Osteoblast (primary cell): ENCODE data around the gene PDE8B. TPM values are rescaled to one million over a fixed set of nuclear protein-coding genes. Genes with fewer than 3 reads are reported as not detected.

Experiments used
- DNase-seq: peaks from one replicate; pipeline ENCODE4 v3.0.0; 2011; ENCODE audit warnings: low spot score, mixed read lengths; ENCODE audit not compliant: insufficient read length; ENCODE audit errors: missing footprints
- H2AFZ ChIP-seq: 2 replicates; pipeline ENCODE4 v1.6.0; 2011; ENCODE audit warnings: mild to moderate bottlenecking, low read length
- H3K27ac ChIP-seq: 2 replicates; pipeline ENCODE4 v1.5.1; 2011; ENCODE audit warnings: mild to moderate bottlenecking, low read depth, low read length, moderate library complexity
- H3K27me3 ChIP-seq: 2 replicates; pipeline ENCODE4 v1.6.0; 2012; ENCODE audit warnings: mild to moderate bottlenecking, control low read depth, inconsistent platforms, low read length, moderate library complexity; ENCODE audit not compliant: insufficient read depth
- H3K36me3 ChIP-seq: 2 replicates; pipeline ENCODE4 v1.5.1; 2011; ENCODE audit warnings: mild to moderate bottlenecking, low read length, control low read depth, moderate library complexity; ENCODE audit not compliant: insufficient read depth
- H3K4me1 ChIP-seq: 2 replicates; pipeline ENCODE4 v1.5.1; 2011; ENCODE audit warnings: mild to moderate bottlenecking, low read length, control low read depth, moderate library complexity; ENCODE audit not compliant: insufficient read depth
- H3K4me2 ChIP-seq: 2 replicates; pipeline ENCODE4 v1.6.0; 2011; ENCODE audit warnings: mild to moderate bottlenecking, low read length; ENCODE audit not compliant: insufficient read depth
- H3K4me3 ChIP-seq: fragments of 200-600 bp; sonication (generic); 3 replicates; pipeline ENCODE4 v1.5.1; 2012; ENCODE audit warnings: mild to moderate bottlenecking, low read length, inconsistent platforms; ENCODE audit not compliant: insufficient read depth
- H3K79me2 ChIP-seq: 2 replicates; pipeline ENCODE4 v1.6.0; 2012; ENCODE audit warnings: mild to moderate bottlenecking, low read length, control low read depth, inconsistent platforms; ENCODE audit not compliant: insufficient read depth
- H3K9me3 ChIP-seq: 2 replicates; pipeline ENCODE4 v1.5.1; 2011; ENCODE audit warnings: low read depth, low read length, control low read depth
- H4K20me1 ChIP-seq: 2 replicates; pipeline ENCODE4 v1.6.0; 2012; ENCODE audit warnings: mild to moderate bottlenecking, low read length, control low read depth; ENCODE audit not compliant: insufficient read depth
- CTCF ChIP-seq: IDR thresholded peaks from 2 replicates; pipeline ENCODE4 v1.5.1; 2011; ENCODE audit warnings: mild to moderate bottlenecking, low read depth, low read length, moderate library complexity; ENCODE audit errors: extremely low read depth
- total RNA-seq: library from RNA; depleted of rRNA; stranded (reverse); fragments of >200 nt; gene quantifications from 2 replicates; pipeline ENCODE4 v1.2.3, GENCODE V29; 2012

PDE8B gene
- total RNA-seq, 1 donor, result under 0.01 TPM

- Histone ChIP-seq H3K27me3 (no peaks in the 10 kb centered on the region), H3K4me1 (no peaks in the 10 kb centered on the region), H2AFZ (no peak overlapping the region), H3K27ac (no peak overlapping the region), H3K4me2 (no peak overlapping the region), H4K20me1 (no peaks in the 10 kb centered on the region), H3K9me3 (no peaks in the 10 kb centered on the region), H3K4me3 (no peak overlapping the region), H3K36me3 (no peaks in the 10 kb centered on the region), H3K79me2 (no peaks in the 10 kb centered on the region)
- DNase-seq, result no peak
- no peak for TF ChIP-seq CTCF
Measured at GRCh38 chr5:77360973-77361372, 150.5 kb downstream of the PDE8B start.

GRCh38 chr5:77366717-77367500, 156.4 kb downstream of the PDE8B start:
- no peaks in the 10 kb centered on the region for H3K9me3 ChIP-seq
- no peaks in the 10 kb centered on the region for H3K79me2 ChIP-seq
- H3K27ac ChIP-seq, result no peak overlapping the region
- H3K4me1 ChIP-seq, result no peaks in the 10 kb centered on the region
- H3K27me3 ChIP-seq, result peaks cover 5% of the 10 kb centered on the region
- H3K4me2 ChIP-seq, result no peak overlapping the region
- no peak for DNase-seq
- no peak for TF ChIP-seq CTCF
- H3K4me3 ChIP-seq, result no peak overlapping the region
- H4K20me1 ChIP-seq, result no peaks in the 10 kb centered on the region
- no peaks in the 10 kb centered on the region for H3K36me3 ChIP-seq
- no peak overlapping the region for H2AFZ ChIP-seq

- H3K4me3 ChIP-seq, result no peak overlapping the region
- no peaks in the 10 kb centered on the region for H3K79me2 ChIP-seq
- no peaks in the 10 kb centered on the region for H3K36me3 ChIP-seq
- TF ChIP-seq CTCF, result no peak
- H2AFZ ChIP-seq, result no peak overlapping the region
- H3K27me3 ChIP-seq, result peaks cover 5% of the 10 kb centered on the region
- H3K9me3 ChIP-seq, result no peaks in the 10 kb centered on the region
- H3K4me1 ChIP-seq, result no peaks in the 10 kb centered on the region
- no peak overlapping the region for H3K27ac ChIP-seq
- H4K20me1 ChIP-seq, result no peaks in the 10 kb centered on the region
- H3K4me2 ChIP-seq, result no peak overlapping the region
- no peak for DNase-seq
Measured at GRCh38 chr5:77367741-77368140, 157.3 kb downstream of the PDE8B start.

GRCh38 chr5:77368367-77368766, 157.9 kb downstream of the PDE8B start:
- no peak for TF ChIP-seq CTCF
- no peaks in the 10 kb centered on the region for H4K20me1 ChIP-seq
- H3K9me3 ChIP-seq, result no peaks in the 10 kb centered on the region
- no peak overlapping the region for H2AFZ ChIP-seq
- H3K4me2 ChIP-seq, result no peak overlapping the region
- DNase-seq, result no peak
- no peak overlapping the region for H3K27ac ChIP-seq
- H3K36me3 ChIP-seq, result no peaks in the 10 kb centered on the region
- H3K79me2 ChIP-seq, result no peaks in the 10 kb centered on the region
- H3K4me3 ChIP-seq, result no peak overlapping the region
- H3K27me3 ChIP-seq, result peaks cover 5% of the 10 kb centered on the region
- H3K4me1 ChIP-seq, result no peaks in the 10 kb centered on the region
